Measurements from ENCODE around the gene B3GAT3.
"Not testable (repeated sequence)": the region's sequence is repeated elsewhere in the genome, so short reads cannot be mapped to it uniquely, and the experiment has no call there.

The B3GAT3 gene

GRCh38 chr11:62577046-62577714 is 44.6 kb downstream of the B3GAT3 start:
- DNase-seq: no peak

DNA sequence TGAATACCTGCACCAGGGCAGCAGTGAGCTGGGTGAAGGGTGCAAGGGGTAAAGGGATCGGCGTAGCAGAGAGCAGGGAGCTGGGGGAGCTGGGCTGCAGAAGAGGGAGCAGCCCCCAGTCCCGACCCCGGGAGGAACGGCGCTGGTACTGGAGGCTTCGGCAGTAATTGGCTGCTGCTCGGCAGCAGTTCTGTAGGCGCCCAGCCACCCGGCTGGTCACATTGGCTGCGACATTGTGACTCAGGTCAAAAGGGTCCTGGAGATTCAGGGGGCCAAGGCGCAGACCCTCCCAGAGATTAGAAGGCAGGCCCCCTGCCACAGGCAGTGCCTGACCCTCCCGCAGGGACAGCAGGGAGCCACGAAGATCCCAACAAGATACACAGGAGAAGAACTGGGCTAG is 45.9 kb downstream of the B3GAT3 start:
- DNase-seq: no peak

DNA sequence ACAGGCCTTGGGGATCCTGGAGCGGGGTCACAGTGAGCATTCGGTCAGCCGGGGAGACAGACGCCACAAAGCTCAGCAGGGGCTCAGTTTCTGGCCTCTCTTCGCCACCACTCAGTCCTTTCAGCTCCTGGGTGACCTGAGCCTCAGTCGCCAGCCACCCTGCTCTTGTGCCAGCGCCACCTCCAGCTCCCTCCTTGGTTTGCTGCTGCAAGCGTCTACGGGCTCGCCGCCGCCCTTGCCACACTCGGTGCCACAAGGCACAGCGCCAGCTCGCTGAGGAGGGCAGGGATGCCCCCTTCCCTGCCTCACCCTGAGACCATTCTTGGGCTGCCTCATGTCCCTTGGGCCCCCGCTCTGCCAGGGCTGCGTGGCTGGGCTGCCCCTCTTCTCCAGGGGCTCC is 46.6 kb downstream of the B3GAT3 start:
- DNase-seq: no peak

- DNase-seq: no peak
These were observed 47.3 kb downstream of the B3GAT3 start for GRCh38 chr11:62574363-62575071.

GRCh38 chr11:62573592-62574362 is 48.0 kb downstream of the B3GAT3 start, which contains the start of gene EEF1G:
EEF1G (minus strand) TSS chr11:62573891; CDS start chr11:62573842, 49 bp downstream.
- peak; percentile 99 for DNase-seq

DNA sequence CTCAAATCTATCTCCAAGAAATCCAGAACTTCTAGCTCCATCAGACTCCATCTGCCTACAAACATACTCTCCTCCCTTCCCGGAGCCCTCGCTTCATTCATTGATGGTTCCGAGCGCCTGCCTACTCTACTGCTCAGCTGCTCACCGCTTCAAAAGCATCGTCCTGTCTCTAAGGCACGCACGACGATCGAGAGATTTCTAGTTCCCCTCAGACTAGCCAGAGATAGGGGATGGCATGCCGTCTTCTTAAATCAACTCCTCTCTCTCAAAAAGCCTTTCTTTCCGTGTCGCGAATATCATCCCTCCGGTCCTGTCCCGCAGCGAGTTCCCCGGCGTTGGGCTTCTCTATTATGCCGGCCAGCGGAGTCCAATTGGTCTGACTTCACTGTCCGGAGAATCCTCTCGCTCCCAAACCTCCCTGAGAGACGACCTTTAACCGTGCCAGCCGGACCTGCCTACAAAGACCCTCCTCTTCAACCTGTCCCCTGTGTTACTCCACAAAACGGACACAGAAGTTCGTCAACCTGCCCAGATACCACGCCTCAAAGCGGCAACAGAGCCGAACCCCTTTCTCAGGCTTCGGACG is 48.7 kb downstream of the B3GAT3 start:
- DNase-seq: no peak

GRCh38 chr11:62572431-62572830 is 49.4 kb downstream of the B3GAT3 start:
- DNase-seq: no peak

DNA sequence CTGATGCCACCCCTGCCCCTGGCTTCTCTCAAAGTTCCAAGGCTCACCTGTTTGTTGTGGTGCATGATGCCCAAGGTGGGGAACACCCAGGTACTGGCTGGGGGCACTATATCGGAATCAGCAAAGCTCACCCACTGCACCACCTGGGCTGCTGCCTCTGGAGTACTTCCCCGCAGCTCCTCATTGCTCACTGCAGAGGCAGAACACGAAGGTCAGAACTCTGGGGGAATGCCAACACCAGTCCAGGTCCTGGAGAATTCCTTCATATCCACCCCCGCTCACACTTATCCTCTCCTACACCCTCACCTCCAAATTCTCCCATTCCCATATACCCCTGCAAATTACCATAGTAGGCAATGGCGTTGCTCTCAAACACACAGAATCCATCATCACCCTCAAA is 50.3 kb downstream of the B3GAT3 start:
- not testable (repeated sequence) for DNase-seq

DNA sequence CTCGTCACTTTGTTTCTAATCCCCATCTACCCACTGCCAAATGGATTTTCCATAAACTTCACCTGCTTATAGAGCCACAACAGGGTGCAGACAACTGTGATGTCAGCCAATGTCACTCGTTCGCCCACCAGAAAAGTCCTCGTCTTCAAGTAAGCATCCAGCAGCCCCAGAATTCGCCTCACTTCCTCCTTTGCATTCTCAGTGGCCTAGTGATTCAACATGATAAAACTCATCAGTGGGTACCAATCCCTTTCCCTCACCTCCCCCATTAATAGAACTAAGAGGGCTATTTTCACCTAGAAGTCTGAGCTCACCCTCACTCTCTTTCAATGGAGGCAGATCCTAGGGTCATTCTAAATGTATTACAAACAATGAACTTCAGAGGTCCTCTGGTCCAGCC is 50.9 kb downstream of the B3GAT3 start:
- not testable (repeated sequence) for DNase-seq

DNA sequence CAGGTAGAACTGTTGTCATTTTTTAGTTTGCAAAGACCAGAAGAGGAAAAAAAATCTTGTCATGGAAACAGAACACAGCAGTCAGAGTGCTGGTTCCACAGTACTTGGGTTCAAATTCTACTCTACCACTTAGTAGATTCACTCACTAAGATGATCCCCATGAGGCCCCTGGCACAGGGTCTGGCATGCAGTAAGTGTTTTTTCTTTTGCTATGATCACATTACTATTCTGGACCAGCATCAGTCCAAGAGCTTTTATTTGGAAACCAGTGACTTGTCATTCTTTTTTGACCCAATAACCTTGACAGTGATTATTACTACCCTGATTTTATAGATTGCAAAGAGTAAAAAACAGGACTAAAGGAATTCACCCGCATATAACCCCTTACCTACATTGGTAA is 52.2 kb downstream of the B3GAT3 start:
- no peak for DNase-seq

- no peak for DNase-seq
These were observed 54.7 kb downstream of the B3GAT3 start for GRCh38 chr11:62567018-62567633.

DNA sequence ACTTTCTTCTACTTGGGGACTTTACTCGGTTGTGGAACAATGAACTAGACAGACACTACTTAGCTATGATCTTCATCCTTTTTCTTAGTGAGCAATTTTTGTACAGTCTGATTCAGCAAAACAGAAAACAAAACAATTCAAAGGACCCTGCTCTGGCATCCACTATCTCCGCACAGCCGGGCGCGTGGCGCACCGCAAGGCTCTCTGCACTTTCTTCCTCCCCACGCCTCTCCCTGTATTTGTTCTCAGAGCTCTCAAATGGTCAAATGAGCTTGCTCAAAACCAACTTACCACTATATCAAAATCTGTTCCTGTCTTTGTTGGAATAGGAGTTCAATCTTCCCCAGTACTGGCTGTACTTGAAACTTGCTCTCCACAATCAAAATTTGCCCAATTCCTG is 55.5 kb downstream of the B3GAT3 start:
- DNase-seq: no peak
